SK-N-SH (cell line): ENCODE measurements around the gene OR6C75. TPM values are rescaled to one million over a fixed set of nuclear protein-coding genes. Genes with fewer than 3 reads are reported as not detected.

Experiments used
- CTCF ChIA-PET: fragments of 300-600, 350-600 bp; formaldehyde crosslinking; extraction: SDS; loops from one replicate; lab custom pipeline; 2021; lab: Yijun Ruan, JAX
- POLR2A ChIA-PET: fragments of 350-600 bp; sonication (Branson Sonifier 250); formaldehyde crosslinking; extraction: SDS; loops from one replicate; lab custom pipeline; 2020; ENCODE audit warnings: antibody characterized with exemption, inconsistent platforms; lab: Yijun Ruan, JAX
- DNase-seq: peaks from one replicate; pipeline ENCODE4 v3.0.0; 2012
- H2AFZ ChIP-seq: fragments of 200-600 bp; sonication (generic); 2 replicates; pipeline ENCODE4 v1.8.1; 2016; ENCODE audit warnings: antibody characterized with exemption, mild to moderate bottlenecking, low read depth
- H3F3A ChIP-seq: fragments of 200-600 bp; sonication (generic); replicated peaks from 2 replicates; pipeline ENCODE3; 2016; ENCODE audit warnings: antibody characterized with exemption, mild to moderate bottlenecking; ENCODE audit not compliant: insufficient read depth
- H3K27ac ChIP-seq, 2 experiments: fragments of 200-500 bp in 1 of 2; fragments of 200-600 bp in 1 of 2; sonication (Bioruptor generic) in 1 of 2; sonication (generic), shearing (Covaris generic) in 1 of 2; 2 replicates each; pipeline versions ENCODE4 v1.5.1 to v1.6.1; 2014 to 2016; ENCODE audit warnings: low read depth in 2 of 2, inconsistent platforms in 1 of 2, low read length in 1 of 2, mild to moderate bottlenecking in 1 of 2, mixed read lengths in 1 of 2
- H3K27me3 ChIP-seq: fragments of 200-600 bp; sonication (generic), shearing (Covaris generic); 2 replicates; pipeline ENCODE4 v1.6.1; 2016; ENCODE audit warnings: mixed run types; ENCODE audit not compliant: insufficient read depth
- H3K36me3 ChIP-seq, 2 experiments: fragments of 200-500 bp in 1 of 2; fragments of 200-600 bp in 1 of 2; sonication (Bioruptor generic) in 1 of 2; sonication (generic) in 1 of 2; replicated peaks in 1 of 2; 2 replicates each; pipeline versions ENCODE3 to v1.5.1; 2014 to 2016; ENCODE audit warnings: low read length in 1 of 2, mild to moderate bottlenecking in 1 of 2; ENCODE audit not compliant: insufficient read depth in 2 of 2, control insufficient read depth in 1 of 2
- H3K4me1 ChIP-seq, 2 experiments: fragments of 200-500 bp in 1 of 2; fragments of 200-600 bp in 1 of 2; sonication (Bioruptor generic) in 1 of 2; sonication (generic), shearing (Covaris generic) in 1 of 2; 2 replicates each; pipeline versions ENCODE4 v1.5.1 to v1.6.1; 2014 to 2016; ENCODE audit warnings: low read depth in 1 of 2, low read length in 1 of 2, mixed run types in 1 of 2; ENCODE audit not compliant: insufficient read depth in 2 of 2, control insufficient read depth in 1 of 2
- H3K4me2 ChIP-seq: fragments of 200-600 bp; sonication (generic), shearing (Covaris generic); 2 replicates; pipeline ENCODE4 v1.6.1; 2017; ENCODE audit warnings: mixed run types
- H3K4me3 ChIP-seq, 2 experiments: fragments of 200-500 bp in 1 of 2; fragments of 200-600 bp in 1 of 2; sonication (Bioruptor generic) in 1 of 2; sonication (generic), shearing (Covaris generic) in 1 of 2; 2 replicates each; pipeline versions ENCODE4 v1.5.1 to v1.8.1; 2014 to 2016; ENCODE audit warnings: low read depth in 2 of 2, inconsistent platforms in 1 of 2, low read length in 1 of 2, mild to moderate bottlenecking in 1 of 2, mixed read lengths in 1 of 2, moderate library complexity in 1 of 2
- H3K79me2 ChIP-seq: fragments of 200-600 bp; sonication (generic); 2 replicates; pipeline ENCODE4 v1.8.1; 2017; ENCODE audit warnings: mild to moderate bottlenecking; ENCODE audit not compliant: insufficient read depth
- H3K9ac ChIP-seq: fragments of 200-600 bp; sonication (generic); 2 replicates; pipeline ENCODE4 v1.6.1; 2017; ENCODE audit warnings: mixed run types
- H3K9me2 ChIP-seq: fragments of 200-600 bp; sonication (generic); 2 replicates; pipeline ENCODE4 v1.6.1; 2017; ENCODE audit warnings: mixed run types
- H3K9me3 ChIP-seq: fragments of 200-600 bp; sonication (generic); 2 replicates; pipeline ENCODE4 v1.6.1; 2017; ENCODE audit warnings: mixed run types, mild to moderate bottlenecking, moderate library complexity
- H4K20me1 ChIP-seq: fragments of 200-600 bp; sonication (generic); 2 replicates; pipeline ENCODE4 v1.6.1; 2017; ENCODE audit warnings: mild to moderate bottlenecking, mixed run types; ENCODE audit not compliant: insufficient read depth
- EP300 ChIP-seq, 2 experiments: IDR thresholded peaks; 2 replicates each; pipeline versions ENCODE4 v1.4.0 to v1.6.1; 2012; ENCODE audit warnings: borderline replicate concordance in 1 of 2, low read depth in 1 of 2, low read length in 1 of 2
- FOSL2 ChIP-seq: IDR thresholded peaks from 2 replicates; pipeline ENCODE4 v1.4.0; 2012; ENCODE audit warnings: low read depth, mild to moderate bottlenecking, moderate library complexity, borderline replicate concordance
- FOXJ3 ChIP-seq: sonication (generic); formaldehyde crosslinking; IDR thresholded peaks from 2 replicates; pipeline ENCODE4 v1.5.1; 2020; ENCODE audit warnings: mild to moderate bottlenecking, missing genetic modification reagents
- FOXM1 ChIP-seq: IDR thresholded peaks from 2 replicates; pipeline ENCODE4 v1.4.0; 2012; ENCODE audit warnings: low read depth, mild to moderate bottlenecking
- GABPA ChIP-seq: IDR thresholded peaks from 2 replicates; pipeline ENCODE4 v1.4.0; 2012; ENCODE audit warnings: low read depth, mild to moderate bottlenecking
- MXI1 ChIP-seq: IDR thresholded peaks from 2 replicates; pipeline ENCODE4 v1.6.1; 2012; ENCODE audit warnings: mild to moderate bottlenecking, low read depth, low read length, improper control_type of control experiment
- RFX5 ChIP-seq: IDR thresholded peaks from 2 replicates; pipeline ENCODE4 v1.6.1; 2012; ENCODE audit warnings: mild to moderate bottlenecking, improper control_type of control experiment, low read length
- SMC3 ChIP-seq: IDR thresholded peaks from 2 replicates; pipeline ENCODE4 v1.6.1; 2012; ENCODE audit warnings: low read depth, low read length, improper control_type of control experiment
- TCF12 ChIP-seq: IDR thresholded peaks from 2 replicates; pipeline ENCODE4 v1.4.0; 2012
- YY1 ChIP-seq: IDR thresholded peaks from 2 replicates; pipeline ENCODE4 v1.4.0; 2012; ENCODE audit warnings: low read depth, mild to moderate bottlenecking
- polyA plus RNA-seq, 3 experiments: library from polyadenylated mRNA; depleted of rRNA; stranded (reverse); fragments of >200 nt; gene quantifications; 2 replicates each; pipeline ENCODE4 v1.2.3, GENCODE V29; 2012
- TF ChIP-seq, protein P1 (sequence below): IDR thresholded peaks from 2 replicates; pipeline ENCODE4 v1.6.1; 2012; ENCODE audit warnings: mild to moderate bottlenecking, low read depth, low read length, moderate library complexity
- TF ChIP-seq, protein P2 (sequence below): fragments of 200-600 bp; sonication (generic); IDR thresholded peaks from 2 replicates; pipeline ENCODE4 v1.6.1; 2017; ENCODE audit warnings: antibody characterized with exemption, mild to moderate bottlenecking, moderate library complexity
- TF ChIP-seq, protein P3 (sequence below): IDR thresholded peaks from 2 replicates; pipeline ENCODE4 v1.4.0; 2012; ENCODE audit warnings: low read depth, borderline replicate concordance
- TF ChIP-seq, protein P4 (sequence below): IDR thresholded peaks from 2 replicates; pipeline ENCODE4; 2012

OR6C75 gene
- polyA plus RNA-seq, 1 of the 3 experiments (the other 2 are of a cell fraction), result not detected

DNA sequence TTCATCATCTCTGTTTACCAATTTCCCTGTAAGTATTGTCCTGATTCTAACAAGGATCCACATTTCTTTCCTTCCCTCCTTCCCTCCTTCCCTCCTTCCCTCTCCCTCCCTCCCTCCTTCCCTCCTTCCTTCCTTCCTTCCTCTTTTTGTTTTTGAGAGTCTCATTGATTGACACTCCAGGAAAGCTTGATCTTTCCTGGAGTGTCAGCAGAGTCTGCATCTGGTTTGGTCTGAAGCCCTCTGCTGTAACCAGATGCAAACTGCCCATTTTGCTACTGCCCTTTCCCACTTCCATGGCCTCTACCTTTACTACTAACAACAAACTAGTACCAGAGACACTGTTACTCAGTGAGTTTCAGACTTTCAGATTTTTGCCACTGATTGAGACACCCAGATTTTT, 23.1 kb downstream of the OR6C75 start:
- H3K9me2 ChIP-seq, result no peaks in the 10 kb centered on the region
- CTCF ChIA-PET, result no interaction called here
- DNase-seq, result no peak
- no peaks in the 10 kb centered on the region for H3K79me2 ChIP-seq
- H3K4me3 ChIP-seq, result no peak overlapping the region
- H3K36me3 ChIP-seq, result no peaks in the 10 kb centered on the region
- H3K4me2 ChIP-seq, result no peak overlapping the region
- H3K4me1 ChIP-seq, result no peaks in the 10 kb centered on the region
- no peaks in the 10 kb centered on the region for H4K20me1 ChIP-seq
- H3K27ac ChIP-seq, result no peak overlapping the region
- no peaks in the 10 kb centered on the region for H3K9me3 ChIP-seq
- H3F3A ChIP-seq, result no peaks in the 10 kb centered on the region
- H3K27me3 ChIP-seq, result no peaks in the 10 kb centered on the region
- no peak overlapping the region for H3K9ac ChIP-seq
- TF ChIP-seq FOXJ3 (no peak), RFX5 (no peak), SMC3 (no peak), YY1 (no peak), FOSL2 (no peak), EP300 (IDR thresholded peaks at IDR 0.05; ENCODE audit: borderline replicate concordance in 1 of 2, low read depth in 1 of 2, low read length in 1 of 2) (no peak), GABPA (no peak), TCF12 (no peak), FOXM1 (no peak), MXI1 (no peak)
- TF ChIP-seq, protein P1, sequence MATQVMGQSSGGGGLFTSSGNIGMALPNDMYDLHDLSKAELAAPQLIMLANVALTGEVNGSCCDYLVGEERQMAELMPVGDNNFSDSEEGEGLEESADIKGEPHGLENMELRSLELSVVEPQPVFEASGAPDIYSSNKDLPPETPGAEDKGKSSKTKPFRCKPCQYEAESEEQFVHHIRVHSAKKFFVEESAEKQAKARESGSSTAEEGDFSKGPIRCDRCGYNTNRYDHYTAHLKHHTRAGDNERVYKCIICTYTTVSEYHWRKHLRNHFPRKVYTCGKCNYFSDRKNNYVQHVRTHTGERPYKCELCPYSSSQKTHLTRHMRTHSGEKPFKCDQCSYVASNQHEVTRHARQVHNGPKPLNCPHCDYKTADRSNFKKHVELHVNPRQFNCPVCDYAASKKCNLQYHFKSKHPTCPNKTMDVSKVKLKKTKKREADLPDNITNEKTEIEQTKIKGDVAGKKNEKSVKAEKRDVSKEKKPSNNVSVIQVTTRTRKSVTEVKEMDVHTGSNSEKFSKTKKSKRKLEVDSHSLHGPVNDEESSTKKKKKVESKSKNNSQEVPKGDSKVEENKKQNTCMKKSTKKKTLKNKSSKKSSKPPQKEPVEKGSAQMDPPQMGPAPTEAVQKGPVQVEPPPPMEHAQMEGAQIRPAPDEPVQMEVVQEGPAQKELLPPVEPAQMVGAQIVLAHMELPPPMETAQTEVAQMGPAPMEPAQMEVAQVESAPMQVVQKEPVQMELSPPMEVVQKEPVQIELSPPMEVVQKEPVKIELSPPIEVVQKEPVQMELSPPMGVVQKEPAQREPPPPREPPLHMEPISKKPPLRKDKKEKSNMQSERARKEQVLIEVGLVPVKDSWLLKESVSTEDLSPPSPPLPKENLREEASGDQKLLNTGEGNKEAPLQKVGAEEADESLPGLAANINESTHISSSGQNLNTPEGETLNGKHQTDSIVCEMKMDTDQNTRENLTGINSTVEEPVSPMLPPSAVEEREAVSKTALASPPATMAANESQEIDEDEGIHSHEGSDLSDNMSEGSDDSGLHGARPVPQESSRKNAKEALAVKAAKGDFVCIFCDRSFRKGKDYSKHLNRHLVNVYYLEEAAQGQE, result no peak
- TF ChIP-seq, protein P2, sequence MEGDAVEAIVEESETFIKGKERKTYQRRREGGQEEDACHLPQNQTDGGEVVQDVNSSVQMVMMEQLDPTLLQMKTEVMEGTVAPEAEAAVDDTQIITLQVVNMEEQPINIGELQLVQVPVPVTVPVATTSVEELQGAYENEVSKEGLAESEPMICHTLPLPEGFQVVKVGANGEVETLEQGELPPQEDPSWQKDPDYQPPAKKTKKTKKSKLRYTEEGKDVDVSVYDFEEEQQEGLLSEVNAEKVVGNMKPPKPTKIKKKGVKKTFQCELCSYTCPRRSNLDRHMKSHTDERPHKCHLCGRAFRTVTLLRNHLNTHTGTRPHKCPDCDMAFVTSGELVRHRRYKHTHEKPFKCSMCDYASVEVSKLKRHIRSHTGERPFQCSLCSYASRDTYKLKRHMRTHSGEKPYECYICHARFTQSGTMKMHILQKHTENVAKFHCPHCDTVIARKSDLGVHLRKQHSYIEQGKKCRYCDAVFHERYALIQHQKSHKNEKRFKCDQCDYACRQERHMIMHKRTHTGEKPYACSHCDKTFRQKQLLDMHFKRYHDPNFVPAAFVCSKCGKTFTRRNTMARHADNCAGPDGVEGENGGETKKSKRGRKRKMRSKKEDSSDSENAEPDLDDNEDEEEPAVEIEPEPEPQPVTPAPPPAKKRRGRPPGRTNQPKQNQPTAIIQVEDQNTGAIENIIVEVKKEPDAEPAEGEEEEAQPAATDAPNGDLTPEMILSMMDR, result no peak
- TF ChIP-seq, protein P3, sequence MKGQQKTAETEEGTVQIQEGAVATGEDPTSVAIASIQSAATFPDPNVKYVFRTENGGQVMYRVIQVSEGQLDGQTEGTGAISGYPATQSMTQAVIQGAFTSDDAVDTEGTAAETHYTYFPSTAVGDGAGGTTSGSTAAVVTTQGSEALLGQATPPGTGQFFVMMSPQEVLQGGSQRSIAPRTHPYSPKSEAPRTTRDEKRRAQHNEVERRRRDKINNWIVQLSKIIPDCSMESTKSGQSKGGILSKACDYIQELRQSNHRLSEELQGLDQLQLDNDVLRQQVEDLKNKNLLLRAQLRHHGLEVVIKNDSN, result no peak
- TF ChIP-seq, protein P4, sequence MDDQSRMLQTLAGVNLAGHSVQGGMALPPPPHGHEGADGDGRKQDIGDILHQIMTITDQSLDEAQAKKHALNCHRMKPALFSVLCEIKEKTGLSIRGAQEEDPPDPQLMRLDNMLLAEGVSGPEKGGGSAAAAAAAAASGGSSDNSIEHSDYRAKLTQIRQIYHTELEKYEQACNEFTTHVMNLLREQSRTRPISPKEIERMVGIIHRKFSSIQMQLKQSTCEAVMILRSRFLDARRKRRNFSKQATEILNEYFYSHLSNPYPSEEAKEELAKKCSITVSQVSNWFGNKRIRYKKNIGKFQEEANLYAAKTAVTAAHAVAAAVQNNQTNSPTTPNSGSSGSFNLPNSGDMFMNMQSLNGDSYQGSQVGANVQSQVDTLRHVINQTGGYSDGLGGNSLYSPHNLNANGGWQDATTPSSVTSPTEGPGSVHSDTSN, result no peak
- POLR2A ChIA-PET, result no interaction called here
- H2AFZ ChIP-seq, result no peak overlapping the region
